ENCODE results near the gene DMBX1. TPM values are rescaled to one million over a fixed set of nuclear protein-coding genes. Genes with fewer than 3 reads are reported as not detected.

DMBX1 gene
- total RNA-seq, 3 donors from 2014 or later: not detected

DNA sequence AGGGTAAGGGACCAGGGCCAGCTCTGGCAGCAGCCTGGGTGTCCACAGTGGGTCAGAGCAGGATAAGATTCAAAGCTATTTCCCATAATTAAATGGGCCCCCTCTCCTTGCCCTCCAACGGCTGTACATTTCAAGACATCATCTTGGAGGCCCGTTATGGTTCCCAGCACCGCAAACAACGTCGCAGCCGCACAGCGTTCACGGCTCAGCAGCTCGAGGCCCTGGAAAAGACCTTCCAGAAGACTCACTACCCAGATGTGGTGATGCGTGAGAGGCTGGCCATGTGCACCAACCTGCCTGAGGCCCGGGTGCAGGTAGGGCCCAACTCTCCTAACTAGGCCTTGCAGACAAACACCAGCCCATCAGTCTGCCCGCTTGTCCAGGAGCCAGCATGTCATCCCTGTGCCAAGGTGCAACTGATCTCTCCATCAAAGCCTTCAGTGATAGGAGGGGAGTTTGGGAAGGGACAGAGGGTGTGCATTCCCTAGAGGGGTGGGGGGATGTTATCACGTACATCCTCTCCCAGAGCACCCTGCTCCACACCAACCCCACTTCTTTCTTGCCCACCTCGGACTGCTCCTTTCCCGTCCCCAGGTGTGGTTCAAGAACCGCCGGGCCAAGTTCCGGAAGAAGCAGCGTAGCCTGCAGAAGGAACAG is 20.8 kb downstream of the DMBX1 start:
- intact Hi-C loops (cut with DNase I, micrococcal nuclease): no loop called here
- ATAC-seq (no peak), DNase-seq (no peak)
- TF ChIP-seq, protein P1, sequence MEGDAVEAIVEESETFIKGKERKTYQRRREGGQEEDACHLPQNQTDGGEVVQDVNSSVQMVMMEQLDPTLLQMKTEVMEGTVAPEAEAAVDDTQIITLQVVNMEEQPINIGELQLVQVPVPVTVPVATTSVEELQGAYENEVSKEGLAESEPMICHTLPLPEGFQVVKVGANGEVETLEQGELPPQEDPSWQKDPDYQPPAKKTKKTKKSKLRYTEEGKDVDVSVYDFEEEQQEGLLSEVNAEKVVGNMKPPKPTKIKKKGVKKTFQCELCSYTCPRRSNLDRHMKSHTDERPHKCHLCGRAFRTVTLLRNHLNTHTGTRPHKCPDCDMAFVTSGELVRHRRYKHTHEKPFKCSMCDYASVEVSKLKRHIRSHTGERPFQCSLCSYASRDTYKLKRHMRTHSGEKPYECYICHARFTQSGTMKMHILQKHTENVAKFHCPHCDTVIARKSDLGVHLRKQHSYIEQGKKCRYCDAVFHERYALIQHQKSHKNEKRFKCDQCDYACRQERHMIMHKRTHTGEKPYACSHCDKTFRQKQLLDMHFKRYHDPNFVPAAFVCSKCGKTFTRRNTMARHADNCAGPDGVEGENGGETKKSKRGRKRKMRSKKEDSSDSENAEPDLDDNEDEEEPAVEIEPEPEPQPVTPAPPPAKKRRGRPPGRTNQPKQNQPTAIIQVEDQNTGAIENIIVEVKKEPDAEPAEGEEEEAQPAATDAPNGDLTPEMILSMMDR (IDR thresholded peaks at IDR 0.05): no peak
- H3K9me3 ChIP-seq: no peaks in the 10 kb centered on the region
- no peaks in the 10 kb centered on the region for H3K4me1 ChIP-seq (ENCODE audit: low read depth)
- no peak overlapping the region for H3K4me3 ChIP-seq
- H3K36me3 ChIP-seq (ENCODE audit: low read depth): no peaks in the 10 kb centered on the region

DNA sequence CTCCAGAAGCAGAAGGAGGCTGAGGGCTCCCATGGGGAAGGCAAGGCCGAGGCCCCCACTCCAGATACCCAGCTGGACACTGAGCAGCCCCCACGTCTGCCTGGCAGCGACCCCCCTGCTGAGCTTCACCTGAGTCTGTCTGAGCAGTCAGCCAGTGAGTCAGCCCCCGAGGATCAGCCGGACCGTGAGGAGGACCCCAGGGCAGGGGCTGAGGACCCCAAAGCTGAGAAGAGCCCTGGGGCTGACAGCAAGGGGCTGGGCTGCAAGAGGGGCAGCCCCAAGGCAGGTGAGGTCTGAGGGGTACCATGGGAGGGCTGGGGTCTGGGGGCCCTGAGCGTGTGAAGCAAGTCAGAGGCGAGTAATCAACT is 21.3 kb downstream of the DMBX1 start:
- TF ChIP-seq, protein P1 (IDR thresholded peaks at IDR 0.05): no peak
- ATAC-seq (no peak), DNase-seq (no peak)
- H3K9me3 ChIP-seq: no peaks in the 10 kb centered on the region
- no peak overlapping the region for H3K4me3 ChIP-seq
- H3K4me1 ChIP-seq (ENCODE audit: low read depth): peaks cover under 1% of the 10 kb centered on the region
- intact Hi-C loops (cut with DNase I, micrococcal nuclease): no loop called here
- no peaks in the 10 kb centered on the region for H3K36me3 ChIP-seq (ENCODE audit: low read depth)

DNA sequence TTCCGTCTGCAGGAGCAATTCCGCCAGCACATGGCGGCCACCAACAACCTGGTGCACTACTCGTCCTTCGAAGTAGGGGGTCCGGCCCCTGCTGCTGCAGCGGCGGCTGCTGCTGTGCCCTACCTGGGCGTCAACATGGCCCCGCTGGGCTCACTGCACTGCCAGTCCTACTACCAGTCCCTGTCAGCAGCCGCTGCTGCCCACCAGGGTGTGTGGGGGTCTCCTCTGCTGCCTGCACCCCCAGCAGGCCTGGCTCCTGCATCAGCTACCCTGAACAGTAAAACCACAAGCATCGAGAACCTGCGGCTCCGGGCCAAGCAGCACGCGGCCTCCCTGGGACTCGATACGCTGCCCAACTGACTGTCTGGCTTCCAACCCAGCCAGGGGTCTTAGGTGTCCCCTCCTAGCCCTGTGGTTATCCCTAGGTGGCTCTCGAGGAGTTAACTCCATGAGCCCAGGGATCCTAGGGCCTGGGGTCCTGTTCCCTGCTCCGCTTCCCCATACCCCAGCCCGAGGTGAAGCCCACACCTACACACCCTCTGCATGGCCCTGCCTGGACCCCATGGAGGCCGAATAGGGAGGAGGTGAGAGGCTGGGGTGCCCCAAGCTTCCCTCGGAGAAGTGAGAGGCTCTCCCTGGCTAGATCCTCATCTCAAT is 22.6 kb downstream of the DMBX1 start:
- Histone ChIP-seq H3K4me1 (ENCODE audit: low read depth) (peaks cover 8% of the 10 kb centered on the region), H3K9me3 (no peaks in the 10 kb centered on the region), H3K4me3 (no peak overlapping the region), H3K36me3 (ENCODE audit: low read depth) (no peaks in the 10 kb centered on the region)
- ATAC-seq (no peak), DNase-seq (no peak)
- intact Hi-C loops (cut with DNase I, micrococcal nuclease): no loop called here
- TF ChIP-seq, protein P1 (IDR thresholded peaks at IDR 0.05): no peak

DNA sequence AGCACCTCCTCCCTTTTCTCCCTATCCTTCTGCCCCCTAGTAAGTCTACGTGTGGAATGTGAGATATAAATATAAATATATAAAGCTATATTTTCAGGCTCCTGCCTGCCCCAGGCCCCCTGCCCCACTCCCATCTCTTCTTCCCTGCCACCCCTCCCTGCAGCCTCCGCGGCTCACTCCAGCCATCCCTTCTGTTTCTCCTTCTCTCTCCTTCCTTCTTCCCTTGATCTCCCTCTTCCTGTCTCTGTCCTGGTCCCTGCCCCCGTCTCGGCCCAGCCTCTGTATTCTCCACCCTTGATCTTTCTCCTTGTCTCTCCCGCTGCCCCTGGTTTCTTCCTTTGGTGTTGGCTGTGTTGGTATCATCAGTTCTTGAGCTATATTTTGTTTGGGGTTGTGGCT is 23.2 kb downstream of the DMBX1 start:
- ATAC-seq (no peak), DNase-seq (no peak)
- TF ChIP-seq, protein P1 (IDR thresholded peaks at IDR 0.05): no peak
- peaks cover 8% of the 10 kb centered on the region for H3K4me1 ChIP-seq (ENCODE audit: low read depth)
- intact Hi-C loops (cut with DNase I, micrococcal nuclease): no loop called here
- no peaks in the 10 kb centered on the region for H3K9me3 ChIP-seq
- H3K36me3 ChIP-seq (ENCODE audit: low read depth): no peaks in the 10 kb centered on the region
- H3K4me3 ChIP-seq: no peak overlapping the region

DNA sequence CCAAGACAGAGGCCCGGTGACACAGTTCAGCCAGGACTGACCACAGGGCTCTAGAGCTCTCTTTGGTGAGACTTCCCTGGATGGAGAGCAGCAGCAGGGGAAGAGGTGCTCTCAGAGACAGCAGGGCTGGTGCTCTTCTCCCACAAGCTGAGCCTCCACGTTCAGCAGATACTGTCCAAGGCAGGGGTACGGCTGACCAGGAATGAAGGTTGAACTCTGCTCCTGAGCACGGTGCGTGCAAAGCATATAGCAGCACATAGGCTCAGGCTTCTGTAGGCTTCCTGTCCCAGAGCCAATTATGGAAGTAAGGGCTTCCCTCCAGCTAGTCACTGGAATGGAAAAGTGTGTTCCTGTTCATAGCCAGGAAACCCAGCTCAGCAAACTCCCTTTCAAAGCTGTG is 23.9 kb downstream of the DMBX1 start:
- no peaks in the 10 kb centered on the region for H3K36me3 ChIP-seq (ENCODE audit: low read depth)
- H3K4me3 ChIP-seq: no peak overlapping the region
- intact Hi-C loops (cut with DNase I, micrococcal nuclease): no loop called here
- peaks cover 8% of the 10 kb centered on the region for H3K4me1 ChIP-seq (ENCODE audit: low read depth)
- TF ChIP-seq, protein P1 (IDR thresholded peaks at IDR 0.05): no peak
- ATAC-seq (no peak), DNase-seq (no peak)
- no peaks in the 10 kb centered on the region for H3K9me3 ChIP-seq

Measured in mucosa of descending colon (tissue), 3 donors.